Measurements from ENCODE around the gene ZNF230. TPM values are rescaled to one million over a fixed set of nuclear protein-coding genes. Genes with fewer than 3 reads are reported as not detected.

The ZNF230 gene
- total and polyA plus RNA-seq, 2 of the 4 experiments (the other 2 are of a cell fraction): 1.5 to 3.4 TPM

GRCh38 chr19:44051650-44052402 is 49.1 kb downstream of the ZNF230 start, which contains the start of gene ZNF223:
Gene ZNF223, plus strand, starts transcription at chr19:44052036. Its CDS starts 3,141 bp downstream, at chr19:44055177.
- Histone ChIP-seq H2AK5ac (ENCODE audit: low read depth, low read length) (no peak within 1 kb of the TSS), H2AK9ac (replicated peaks; ENCODE audit: low read depth, low read length, poor library complexity) (peak within 1 kb of the TSS; percentile 73), H3K14ac (replicated peaks; ENCODE audit: low read depth, low read length) (peak within 1 kb of the TSS; percentile 99), H2BK15ac (ENCODE audit: low read depth, low read length) (no peak within 1 kb of the TSS), H3K79me1 (ENCODE audit: low read depth in 1 of 2, low read length in 2 of 2) (peaks cover 5 to 16% of the 10 kb centered on the region in 2 experiments; a peak in 3 of 4 replicates), H3K23ac (ENCODE audit: low read depth, low read length) (peak within 1 kb of the TSS; percentile 84; the same call in 1 of the 2 replicates), H4K91ac (ENCODE audit: insufficient read depth, low read depth, low read length) (peak within 1 kb of the TSS; percentile 77), H3K4ac (ENCODE audit: low read depth, low read length) (peak within 1 kb of the TSS; percentile 91), H2BK120ac (ENCODE audit: low read depth, low read length) (peak within 1 kb of the TSS; percentile 42; the same call in 1 of the 2 replicates), H3K4me3 (ENCODE audit: insufficient read depth, low read depth, low read length) (peak within 1 kb of the TSS; percentile 70), H3K4me2 (ENCODE audit: low read depth, low read length) (peak within 1 kb of the TSS; percentile 90), H3K9me1 (ENCODE audit: insufficient read depth, low read length) (peaks cover 6% of the 10 kb centered on the region), H3K56ac (ENCODE audit: extremely low read depth, insufficient read depth, low read length) (peak within 1 kb of the TSS; percentile 87), H2BK5ac (ENCODE audit: low read depth, low read length, poor library complexity, severe bottlenecking) (peak within 1 kb of the TSS; percentile 46), H3K27me3 (ENCODE audit: control insufficient read depth, insufficient read depth, low read length) (0 out of 2 replicates have a peak, but pooled peaks cover 2% of the 10 kb centered on the region), H2AFZ (replicated peaks; ENCODE audit: low read length, poor library complexity) (peak within 1 kb of the TSS; percentile 97), H3K18ac (ENCODE audit: low read depth, low read length) (peak within 1 kb of the TSS; percentile 62; the same call in 1 of the 2 replicates), H3K9me3 (ENCODE audit: control insufficient read depth, insufficient read depth, low read length) (no peaks in the 10 kb centered on the region), H2BK20ac (ENCODE audit: low read depth, low read length) (no peak within 1 kb of the TSS; the same call in 1 of the 2 replicates), H4K5ac (ENCODE audit: low read depth, low read length) (peak within 1 kb of the TSS; percentile 97), H3K4me1 (ENCODE audit: control insufficient read depth, insufficient read depth, low read length) (0 out of 2 replicates have a peak, but pooled peaks cover 2% of the 10 kb centered on the region), H4K8ac (ENCODE audit: low read depth in 2 of 2, low read length in 2 of 2) (peak within 1 kb of the TSS; percentile 76 to 99), H3K9ac (ENCODE audit: low read depth, low read length) (peak within 1 kb of the TSS; percentile 92), H4K20me1 (ENCODE audit: insufficient read depth, low read length) (no peaks in the 10 kb centered on the region), H3K27ac (ENCODE audit: insufficient read depth, low read length) (peak within 1 kb of the TSS; percentile 77), H3K36me3 (ENCODE audit: control insufficient read depth, insufficient read depth, low read length) (peaks cover 5% of the 10 kb centered on the region)
- dilution Hi-C loops (cut with HindIII; ENCODE audit: low sequenced_read_pairs, unreplicated experiment) (no loop called here), intact Hi-C loops (cut with micrococcal nuclease) (no loop called here), in situ Hi-C loops (cut with MboI; ENCODE audit: low sequenced_read_pairs) (no loop called here)
- no TSS peak for BruUV-seq (replicated peaks)
- POLR2A ChIA-PET (ENCODE audit: unreplicated experiment): no interaction called here
- CTCF ChIA-PET: no interaction called here
- 0 out of 2 replicates have a peak, but pooled peaks have one; percentile 28 for TF ChIP-seq MXI1 (IDR thresholded peaks at IDR 0.05; ENCODE audit: borderline replicate concordance, low read depth, low read length)
- TF ChIP-seq POLR2A (IDR thresholded peaks at IDR 0.05; ENCODE audit: low read depth, low read length): no peak
- TF ChIP-seq MAZ (IDR thresholded peaks at IDR 0.05; ENCODE audit: borderline replicate concordance, low read depth, low read length): peak; percentile 39; the same call in 1 of the 2 replicates
- no peak for TF ChIP-seq SMC3 (IDR thresholded peaks at IDR 0.05; ENCODE audit: low read depth, low read length)
- TF ChIP-seq FOS (IDR thresholded peaks at IDR 0.05; ENCODE audit: low read depth, low read length): no peak
- no peak for TF ChIP-seq USF2 (IDR thresholded peaks at IDR 0.05; ENCODE audit: low read depth, low read length)
- no peak for TF ChIP-seq RFX5 (IDR thresholded peaks at IDR 0.05; ENCODE audit: low read depth, low read length)
- no peak; the same call in 1 of the 2 replicates for TF ChIP-seq RAD21 (IDR thresholded peaks at IDR 0.05; ENCODE audit: low read length)
- ATAC-seq (ENCODE audit: low read depth): peak; percentile 100
- DNase-seq: peak; percentile 89
- 0% methylated on average over 13 of the region's 38 CpGs; no CpG with 5 or more reads in 1 of the 2 experiments for WGBS, 2 experiments (ENCODE audit: extremely low coverage in 2 of 2, insufficient read length in 1 of 2)

All from IMR-90 (cell line).